ENCODE data around the gene AGK.

The AGK gene

DNA sequence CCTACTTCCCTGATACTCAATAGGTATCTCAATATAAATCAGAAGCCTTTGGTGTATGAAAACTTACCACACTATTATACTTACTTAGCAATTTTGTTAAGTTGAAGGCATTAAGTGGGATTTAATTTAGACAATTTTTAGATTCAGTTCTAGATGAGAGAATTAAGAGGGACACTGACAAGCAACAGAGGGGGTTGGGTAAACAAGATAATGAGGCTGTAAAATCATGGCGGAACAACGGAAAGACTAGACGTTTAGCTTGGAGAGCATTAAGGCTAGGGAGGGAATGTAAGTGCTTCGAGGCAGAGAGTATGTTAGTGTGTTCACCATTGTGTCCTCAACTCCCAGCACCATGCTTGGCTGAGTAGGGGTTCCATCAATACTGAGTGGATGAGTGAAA lies 79.4 kb downstream of the AGK start:
- no peak overlapping the region for H3K9ac ChIP-seq (ENCODE audit: insufficient read length, low read depth)
- peaks cover 17% of the 10 kb centered on the region for H3K36me3 ChIP-seq (ENCODE audit: insufficient read depth, insufficient read length, low read length)
- H3K4me1 ChIP-seq (ENCODE audit: insufficient read depth, insufficient read length): no peaks in the 10 kb centered on the region
- H3K4me3 ChIP-seq (ENCODE audit: insufficient read length, low read depth): no peak overlapping the region
- no peaks in the 10 kb centered on the region for H3K9me3 ChIP-seq (ENCODE audit: insufficient read depth, low read length)
- no peak for DNase-seq (ENCODE audit: low read depth, low spot score)
- TF ChIP-seq SUZ12 (IDR thresholded peaks at IDR 0.05; ENCODE audit: extremely low read depth, insufficient read depth, insufficient read length) (no peak), ZNF274 (IDR thresholded peaks at IDR 0.05; ENCODE audit: low read depth, low read length) (no peak), YY1 (IDR thresholded peaks at IDR 0.05; ENCODE audit: insufficient read depth, insufficient read length) (no peak)
- no peaks in the 10 kb centered on the region for H3K27me3 ChIP-seq (ENCODE audit: insufficient read depth, insufficient read length)

DNA sequence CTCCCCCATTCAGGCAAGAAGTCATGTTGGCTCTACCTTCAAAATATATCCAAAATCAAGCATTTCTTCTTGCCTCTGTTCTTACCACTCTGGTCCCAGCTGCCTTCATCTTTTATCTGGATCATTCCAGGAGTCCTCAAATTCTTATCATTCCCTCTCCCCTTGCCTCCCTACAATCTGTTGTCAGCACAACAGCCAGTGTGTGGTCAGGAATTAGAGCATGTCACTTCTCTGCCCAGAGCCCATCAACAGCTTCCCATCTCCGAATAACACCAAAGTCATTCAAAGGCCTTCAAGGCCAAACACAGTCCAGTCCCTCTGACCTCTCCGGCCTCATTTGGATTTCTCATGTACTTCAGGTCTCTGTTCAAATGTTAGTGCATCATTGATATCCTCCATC lies 80.3 kb downstream of the AGK start:
- Histone ChIP-seq H3K4me1 (ENCODE audit: insufficient read depth, insufficient read length) (no peaks in the 10 kb centered on the region), H3K27me3 (ENCODE audit: insufficient read depth, insufficient read length) (no peaks in the 10 kb centered on the region), H3K9me3 (ENCODE audit: insufficient read depth, low read length) (no peaks in the 10 kb centered on the region), H3K4me3 (ENCODE audit: insufficient read length, low read depth) (no peak overlapping the region), H3K36me3 (ENCODE audit: insufficient read depth, insufficient read length, low read length) (peaks cover 17% of the 10 kb centered on the region), H3K9ac (ENCODE audit: insufficient read length, low read depth) (no peak overlapping the region)
- no peak for DNase-seq (ENCODE audit: low read depth, low spot score)
- no peak for TF ChIP-seq ZNF274 (IDR thresholded peaks at IDR 0.05; ENCODE audit: low read depth, low read length)
- no peak for TF ChIP-seq SUZ12 (IDR thresholded peaks at IDR 0.05; ENCODE audit: extremely low read depth, insufficient read depth, insufficient read length)
- no peak for TF ChIP-seq YY1 (IDR thresholded peaks at IDR 0.05; ENCODE audit: insufficient read depth, insufficient read length)

DNA sequence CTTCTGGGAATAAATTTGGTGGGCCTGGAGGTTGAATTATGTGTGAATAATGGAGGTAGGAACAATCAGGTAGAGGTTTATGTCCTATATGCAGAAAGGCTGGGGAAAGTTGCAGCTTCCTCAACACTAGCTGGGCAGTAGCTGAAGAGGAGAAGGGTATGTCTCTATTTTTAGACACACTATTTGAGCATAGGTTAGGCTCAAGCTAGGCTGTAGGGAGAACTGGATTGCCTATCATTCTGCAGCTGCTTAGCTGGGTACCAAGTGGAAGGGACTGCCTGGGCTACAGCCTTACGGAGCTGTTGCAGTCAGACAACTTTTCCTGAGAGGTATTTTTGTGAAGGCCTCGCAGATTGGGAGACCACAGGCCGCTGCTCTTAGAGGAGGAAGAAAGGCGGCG lies 82.9 kb downstream of the AGK start:
- H3K4me3 ChIP-seq (ENCODE audit: insufficient read length, low read depth): no peak overlapping the region
- H3K36me3 ChIP-seq (ENCODE audit: insufficient read depth, insufficient read length, low read length): peaks cover 17% of the 10 kb centered on the region
- H3K9ac ChIP-seq (ENCODE audit: insufficient read length, low read depth): no peak overlapping the region
- no peaks in the 10 kb centered on the region for H3K27me3 ChIP-seq (ENCODE audit: insufficient read depth, insufficient read length)
- TF ChIP-seq SUZ12 (IDR thresholded peaks at IDR 0.05; ENCODE audit: extremely low read depth, insufficient read depth, insufficient read length): no peak
- TF ChIP-seq ZNF274 (IDR thresholded peaks at IDR 0.05; ENCODE audit: low read depth, low read length): no peak
- TF ChIP-seq YY1 (IDR thresholded peaks at IDR 0.05; ENCODE audit: insufficient read depth, insufficient read length): no peak
- DNase-seq (ENCODE audit: low read depth, low spot score): no peak
- H3K9me3 ChIP-seq (ENCODE audit: insufficient read depth, low read length): no peaks in the 10 kb centered on the region
- no peaks in the 10 kb centered on the region for H3K4me1 ChIP-seq (ENCODE audit: insufficient read depth, insufficient read length)

DNA sequence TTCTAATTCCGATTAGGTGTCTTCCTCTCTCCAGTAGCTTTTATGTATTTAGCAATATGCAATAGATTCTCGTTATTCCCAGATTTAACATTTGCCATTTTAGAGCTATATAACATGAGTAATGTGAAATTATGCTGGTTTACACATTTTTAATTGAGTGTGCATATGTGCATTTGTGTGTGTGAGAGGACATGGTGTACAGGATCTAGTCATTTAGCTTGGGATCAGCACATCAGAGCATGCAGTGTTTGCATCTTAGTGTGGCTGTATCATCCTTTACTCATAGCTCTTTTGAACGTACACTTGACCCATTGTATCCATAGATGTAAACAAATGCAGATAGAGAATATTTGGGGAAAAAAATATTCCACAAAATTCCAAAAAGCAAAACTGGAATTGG lies 84.8 kb downstream of the AGK start:
- H3K9ac ChIP-seq (ENCODE audit: insufficient read length, low read depth): no peak overlapping the region
- DNase-seq (ENCODE audit: low read depth, low spot score): no peak
- no peaks in the 10 kb centered on the region for H3K27me3 ChIP-seq (ENCODE audit: insufficient read depth, insufficient read length)
- no peak for TF ChIP-seq YY1 (IDR thresholded peaks at IDR 0.05; ENCODE audit: insufficient read depth, insufficient read length)
- TF ChIP-seq SUZ12 (IDR thresholded peaks at IDR 0.05; ENCODE audit: extremely low read depth, insufficient read depth, insufficient read length): no peak
- TF ChIP-seq ZNF274 (IDR thresholded peaks at IDR 0.05; ENCODE audit: low read depth, low read length): no peak
- H3K4me3 ChIP-seq (ENCODE audit: insufficient read length, low read depth): no peak overlapping the region
- no peaks in the 10 kb centered on the region for H3K4me1 ChIP-seq (ENCODE audit: insufficient read depth, insufficient read length)
- no peaks in the 10 kb centered on the region for H3K9me3 ChIP-seq (ENCODE audit: insufficient read depth, low read length)
- H3K36me3 ChIP-seq (ENCODE audit: insufficient read depth, insufficient read length, low read length): peaks cover 26% of the 10 kb centered on the region

DNA sequence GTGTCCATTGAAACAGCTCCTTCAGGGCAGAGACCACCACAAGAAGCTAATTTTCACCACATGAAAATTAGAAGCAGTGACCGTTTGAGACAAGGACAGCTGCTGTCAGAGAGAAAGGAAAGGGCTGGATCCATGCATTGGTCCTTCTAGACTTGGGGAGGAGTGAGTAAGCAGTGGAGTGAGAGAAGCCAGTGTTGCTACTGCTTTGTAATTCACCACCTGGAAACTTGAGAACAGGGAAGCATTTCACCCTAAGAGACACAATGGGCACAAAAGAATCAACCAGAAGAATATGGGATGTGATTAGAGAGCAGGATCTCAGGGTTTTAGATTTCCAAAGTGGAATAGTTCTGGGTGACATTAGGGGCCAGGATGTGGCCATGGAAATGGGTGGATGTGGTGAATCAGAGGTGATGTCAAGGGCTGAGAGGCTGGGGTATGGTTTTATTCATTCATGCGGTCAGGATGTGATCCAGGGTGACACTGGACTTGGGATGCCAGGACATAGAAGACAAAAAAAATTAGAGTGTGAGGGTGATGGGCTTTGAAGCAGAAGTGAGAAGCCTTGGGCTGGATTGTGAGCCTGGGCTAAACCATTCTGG lies 89.1 kb downstream of the AGK start:
- H3K4me1 ChIP-seq (ENCODE audit: insufficient read depth, insufficient read length): no peaks in the 10 kb centered on the region
- H3K27me3 ChIP-seq (ENCODE audit: insufficient read depth, insufficient read length): no peaks in the 10 kb centered on the region
- H3K9ac ChIP-seq (ENCODE audit: insufficient read length, low read depth): no peak overlapping the region
- no peak overlapping the region for H3K4me3 ChIP-seq (ENCODE audit: insufficient read length, low read depth)
- H3K9me3 ChIP-seq (ENCODE audit: insufficient read depth, low read length): no peaks in the 10 kb centered on the region
- no peak for DNase-seq (ENCODE audit: low read depth, low spot score)
- peaks cover 30% of the 10 kb centered on the region for H3K36me3 ChIP-seq (ENCODE audit: insufficient read depth, insufficient read length, low read length)
- TF ChIP-seq ZNF274 (IDR thresholded peaks at IDR 0.05; ENCODE audit: low read depth, low read length): no peak
- TF ChIP-seq SUZ12 (IDR thresholded peaks at IDR 0.05; ENCODE audit: extremely low read depth, insufficient read depth, insufficient read length): no peak
- TF ChIP-seq YY1 (IDR thresholded peaks at IDR 0.05; ENCODE audit: insufficient read depth, insufficient read length): no peak

DNA sequence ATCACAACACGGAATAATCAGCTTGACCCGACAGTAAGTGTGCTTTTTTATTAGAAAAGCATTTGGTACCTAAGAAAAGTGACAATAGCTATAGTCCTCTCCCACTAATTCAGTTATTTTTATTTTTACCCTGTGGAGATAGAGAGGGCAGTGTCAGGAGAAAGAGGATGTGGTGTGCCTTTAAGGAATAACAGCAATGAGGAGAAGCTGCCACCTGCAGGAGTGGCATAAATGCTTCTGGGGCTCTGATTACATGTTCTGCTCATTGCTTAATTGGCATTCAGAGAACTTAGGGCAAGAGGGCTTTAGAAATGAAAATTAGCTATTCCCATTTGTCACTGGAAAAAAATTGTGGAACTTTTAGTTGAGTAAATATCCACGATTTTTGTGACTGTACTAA lies 90.7 kb downstream of the AGK start:
- DNase-seq (ENCODE audit: low read depth, low spot score): no peak
- H3K9me3 ChIP-seq (ENCODE audit: insufficient read depth, low read length): no peaks in the 10 kb centered on the region
- H3K27me3 ChIP-seq (ENCODE audit: insufficient read depth, insufficient read length): no peaks in the 10 kb centered on the region
- H3K36me3 ChIP-seq (ENCODE audit: insufficient read depth, insufficient read length, low read length): peaks cover 30% of the 10 kb centered on the region
- H3K4me1 ChIP-seq (ENCODE audit: insufficient read depth, insufficient read length): no peaks in the 10 kb centered on the region
- H3K9ac ChIP-seq (ENCODE audit: insufficient read length, low read depth): no peak overlapping the region
- H3K4me3 ChIP-seq (ENCODE audit: insufficient read length, low read depth): no peak overlapping the region
- no peak for TF ChIP-seq ZNF274 (IDR thresholded peaks at IDR 0.05; ENCODE audit: low read depth, low read length)
- no peak for TF ChIP-seq YY1 (IDR thresholded peaks at IDR 0.05; ENCODE audit: insufficient read depth, insufficient read length)
- TF ChIP-seq SUZ12 (IDR thresholded peaks at IDR 0.05; ENCODE audit: extremely low read depth, insufficient read depth, insufficient read length): no peak

DNA sequence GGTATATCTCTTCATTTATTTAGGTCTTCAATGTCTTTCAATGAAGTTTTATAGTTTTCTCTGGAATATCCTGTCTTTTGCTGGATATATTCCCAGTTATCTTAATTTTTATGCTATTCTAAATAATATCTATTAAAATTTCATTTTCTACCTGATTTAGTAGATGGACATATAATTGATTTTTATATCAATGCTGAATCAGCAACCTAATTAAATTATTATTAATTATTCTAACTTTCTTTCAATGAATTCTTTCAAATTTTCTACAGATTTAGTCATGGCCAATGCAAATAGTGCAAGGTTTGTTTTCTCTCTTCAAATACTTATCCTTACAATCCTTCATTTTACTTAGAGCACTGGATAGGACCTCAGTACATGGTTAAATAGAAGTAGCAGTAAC lies 94.0 kb downstream of the AGK start:
- Histone ChIP-seq H3K4me1 (ENCODE audit: insufficient read depth, insufficient read length) (no peaks in the 10 kb centered on the region), H3K4me3 (ENCODE audit: insufficient read length, low read depth) (no peak overlapping the region), H3K9me3 (ENCODE audit: insufficient read depth, low read length) (no peaks in the 10 kb centered on the region), H3K36me3 (ENCODE audit: insufficient read depth, insufficient read length, low read length) (peaks cover 30% of the 10 kb centered on the region), H3K27me3 (ENCODE audit: insufficient read depth, insufficient read length) (no peaks in the 10 kb centered on the region), H3K9ac (ENCODE audit: insufficient read length, low read depth) (no peak overlapping the region)
- no peak for DNase-seq (ENCODE audit: low read depth, low spot score)
- no peak for TF ChIP-seq YY1 (IDR thresholded peaks at IDR 0.05; ENCODE audit: insufficient read depth, insufficient read length)
- no peak for TF ChIP-seq SUZ12 (IDR thresholded peaks at IDR 0.05; ENCODE audit: extremely low read depth, insufficient read depth, insufficient read length)
- TF ChIP-seq ZNF274 (IDR thresholded peaks at IDR 0.05; ENCODE audit: low read depth, low read length): no peak
